Islet of Langerhans (tissue), 1 donor: ENCODE measurements around the gene KMO.

Experiments
- FAIRE-seq: peaks from one replicate; lab custom pipeline; 2011; peaks lifted over from hg19 to GRCh38; lab: Jason Lieb, UNC

The KMO gene

GRCh38 chr1:241630476-241630875 lies 98.3 kb downstream of the KMO start:
- no peak for FAIRE-seq

DNA sequence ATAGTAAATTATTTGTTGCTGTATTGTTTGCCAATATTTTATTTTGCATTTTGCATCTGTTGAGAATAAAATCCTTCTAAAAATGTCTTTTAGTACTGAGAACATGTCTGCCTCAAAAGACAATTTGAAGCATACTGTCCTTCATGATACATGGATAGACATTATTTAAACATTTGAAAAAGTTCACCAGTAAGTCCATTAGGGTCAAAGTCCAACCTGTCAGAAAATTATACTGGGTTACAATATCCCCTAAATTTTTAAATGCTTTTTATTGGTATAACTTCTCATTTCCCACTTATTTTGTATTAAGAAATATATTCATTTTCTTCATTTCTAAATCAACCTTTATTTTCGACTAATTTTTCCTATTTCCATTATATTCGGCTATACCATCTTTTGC lies 98.7 kb downstream of the KMO start:
- peak; percentile 58 for FAIRE-seq

DNA sequence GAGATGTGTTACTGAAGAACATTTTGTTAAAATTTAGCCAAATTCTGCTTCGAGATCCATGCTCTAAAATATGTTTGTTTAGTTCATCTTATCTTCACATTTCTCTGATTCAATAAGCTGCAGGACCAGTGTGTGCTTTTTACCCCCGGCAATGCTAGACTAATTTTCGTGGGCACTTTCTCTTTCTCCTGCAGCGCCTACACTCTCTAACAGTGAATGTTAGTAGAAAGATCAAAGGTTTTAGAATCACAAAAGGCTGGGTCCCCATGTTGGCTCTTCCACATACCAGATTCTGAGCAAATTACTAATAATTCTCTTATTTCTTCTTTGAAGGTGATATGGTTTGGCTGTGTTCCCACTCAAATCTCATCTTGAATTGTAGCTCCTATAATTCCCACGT lies 99.5 kb downstream of the KMO start:
- no peak for FAIRE-seq

DNA sequence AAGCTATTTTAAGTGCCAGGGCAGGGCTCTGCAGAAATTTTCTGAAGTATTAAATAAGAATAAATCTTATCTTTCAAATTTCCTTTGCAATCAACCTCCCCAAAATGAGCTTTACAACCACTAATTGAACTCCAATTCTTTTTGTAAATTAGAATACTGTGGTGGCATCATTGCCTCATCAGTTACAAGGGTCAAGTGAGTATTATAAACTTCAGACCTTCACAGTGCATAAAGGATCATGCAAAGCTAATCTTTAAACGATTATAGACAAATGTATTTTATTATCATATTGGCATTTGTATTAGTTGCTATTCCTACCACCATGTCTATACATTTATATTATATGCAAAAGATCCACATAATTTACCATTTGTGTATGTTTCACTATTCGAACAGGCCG lies 100.8 kb downstream of the KMO start:
- FAIRE-seq = no peak

GRCh38 chr1:241635556-241636152 lies 103.5 kb downstream of the KMO start:
- FAIRE-seq = no peak

- FAIRE-seq = no peak
These were observed 104.1 kb downstream of the KMO start for GRCh38 chr1:241636291-241636690.

DNA sequence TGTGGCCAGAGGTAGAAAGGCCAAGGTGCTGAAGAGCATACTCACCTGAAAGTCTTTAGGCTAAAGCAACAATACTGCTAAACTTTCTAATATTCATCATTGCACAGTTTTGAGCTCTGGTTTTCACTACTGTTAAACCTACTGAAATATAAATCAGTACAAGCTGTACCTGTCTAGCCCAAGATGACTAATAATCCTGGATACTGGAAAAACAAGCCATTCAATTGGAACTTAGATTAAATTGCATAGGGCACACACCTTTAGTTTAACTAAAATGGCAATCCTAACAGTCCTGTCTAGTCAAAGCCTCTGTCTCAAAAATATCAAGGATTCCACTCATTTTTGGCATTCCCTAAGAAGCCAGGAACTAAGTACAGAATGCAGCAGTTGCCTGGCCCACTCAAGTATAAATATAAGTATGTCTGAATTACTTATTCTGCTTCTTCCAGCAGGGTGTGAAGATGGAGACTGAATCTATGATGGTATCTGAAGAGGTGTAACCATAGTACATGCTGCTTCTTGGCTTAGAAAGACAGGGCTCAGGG lies 104.9 kb downstream of the KMO start:
- no peak for FAIRE-seq

GRCh38 chr1:241637604-241638003 lies 105.4 kb downstream of the KMO start:
- no peak for FAIRE-seq

- FAIRE-seq = no peak
These were observed 106.0 kb downstream of the KMO start for GRCh38 chr1:241638099-241638682.

DNA sequence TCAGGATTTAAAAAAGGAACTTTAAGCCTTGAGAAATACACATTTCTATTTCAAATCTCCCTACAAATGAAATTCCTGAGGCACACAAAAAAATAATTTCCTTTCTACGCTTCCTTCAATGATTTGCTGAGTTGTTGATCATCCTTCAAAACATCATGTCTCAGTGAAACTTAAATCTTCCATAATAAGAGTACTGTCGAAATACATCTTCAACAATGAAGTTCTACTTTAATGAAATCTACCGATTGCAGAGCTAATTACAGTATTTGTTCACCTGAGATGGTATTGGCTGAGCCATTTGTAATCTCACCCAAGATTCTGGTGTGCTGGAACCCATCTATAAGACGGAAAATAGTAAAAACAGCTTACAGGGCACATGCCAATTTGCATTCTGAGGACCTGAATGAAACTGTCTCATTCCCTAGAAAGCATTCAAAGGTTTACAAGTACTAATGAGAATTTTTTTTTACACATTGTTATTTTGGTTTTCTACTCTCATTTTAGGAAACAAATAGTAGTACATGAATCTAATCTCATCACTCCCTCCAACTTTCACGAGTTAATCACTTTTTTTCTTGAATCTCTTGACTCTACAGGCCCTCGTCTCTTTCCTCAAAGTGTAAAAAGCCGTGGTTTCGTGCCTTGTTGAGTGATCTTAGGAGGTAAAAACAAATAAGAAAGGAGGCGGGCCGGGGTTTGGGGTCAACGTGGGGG lies 106.9 kb downstream of the KMO start:
- no peak for FAIRE-seq

GRCh38 chr1:241639623-241640148 lies 107.5 kb downstream of the KMO start:
- FAIRE-seq = no peak

GRCh38 chr1:241640149-241640866 lies 108.1 kb downstream of the KMO start, which contains the start of the genes CHML and OPN3:
CHML (minus strand) TSS chr1:241640369; CDS start chr1:241635766, 4,603 bp downstream.
OPN3 (minus strand) TSS chr1:241640369; CDS start chr1:241640254, 115 bp downstream.
- FAIRE-seq = no peak

DNA sequence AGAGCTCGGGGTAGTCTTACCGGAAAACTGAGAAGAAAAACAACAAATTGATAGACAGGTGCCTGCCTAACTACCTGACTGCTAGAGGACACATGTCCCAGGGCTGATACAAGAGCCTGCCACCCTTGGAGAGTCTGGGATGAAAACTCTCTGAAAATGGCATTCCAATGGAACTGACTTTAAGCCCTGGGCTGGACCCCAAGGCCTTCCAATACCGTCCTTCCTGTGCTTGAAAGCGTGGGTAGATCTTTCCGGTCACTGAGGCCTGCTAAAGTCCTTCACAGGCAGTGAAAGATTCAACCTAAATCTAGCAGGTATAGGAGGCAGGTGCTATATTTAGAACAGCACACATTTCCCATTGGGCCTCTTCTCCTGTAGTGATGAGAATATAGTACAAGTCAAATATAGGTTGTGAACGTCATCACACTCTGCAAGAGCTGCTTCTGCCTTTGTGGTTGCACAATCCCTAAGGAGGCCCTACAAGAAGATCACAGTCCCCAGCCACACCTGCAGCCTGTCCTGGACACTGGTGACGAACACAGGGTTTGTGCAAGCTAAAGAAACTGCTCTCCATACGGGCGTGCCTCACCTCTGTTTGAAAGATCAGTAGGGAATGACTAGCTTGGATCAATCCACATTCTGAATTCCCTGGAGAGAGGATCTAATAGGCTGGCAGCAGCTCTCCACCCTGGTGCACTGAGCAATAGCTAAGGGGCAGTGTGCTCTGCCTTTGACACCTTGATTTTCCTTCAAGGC lies 108.9 kb downstream of the KMO start:
- FAIRE-seq = no peak

DNA sequence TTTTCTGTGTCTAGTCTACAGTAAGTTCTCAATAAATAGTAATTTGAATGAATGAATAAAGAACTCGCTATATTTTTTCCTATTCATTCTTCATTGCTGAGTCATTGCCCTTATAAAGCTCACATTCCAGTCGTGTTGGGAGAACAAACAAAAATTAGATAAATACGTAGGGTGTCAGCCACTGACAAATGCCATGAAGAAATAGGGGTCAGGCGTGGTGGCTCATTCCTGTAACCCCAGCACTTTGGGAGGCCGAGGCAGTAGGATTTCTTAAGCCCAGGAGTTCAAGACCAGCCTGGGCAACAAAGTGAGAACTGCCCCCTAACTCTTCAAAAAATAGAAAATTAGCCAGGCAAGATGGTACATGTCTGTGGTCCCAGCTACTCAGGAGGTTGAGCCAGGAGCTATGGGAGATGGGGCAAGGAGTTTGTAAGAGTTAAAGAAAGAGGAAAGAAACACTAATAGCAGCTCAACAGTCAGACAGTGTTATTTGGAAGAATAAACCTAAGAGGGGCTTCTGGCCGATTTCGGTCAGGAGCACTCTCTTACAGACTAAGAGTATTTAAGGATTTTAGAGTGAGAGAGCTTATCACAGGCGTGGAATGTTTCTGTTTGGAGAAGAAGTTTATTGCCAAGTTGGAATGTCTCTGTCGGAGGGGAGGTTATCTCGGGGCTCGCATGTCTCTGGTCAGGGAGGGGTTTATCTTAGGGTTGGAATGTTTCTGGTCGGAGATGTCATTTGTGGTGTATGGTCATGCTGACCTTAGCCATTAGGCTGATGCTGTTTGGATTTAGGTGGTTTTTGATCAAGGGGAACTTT lies 109.8 kb downstream of the KMO start:
- FAIRE-seq = no peak

DNA sequence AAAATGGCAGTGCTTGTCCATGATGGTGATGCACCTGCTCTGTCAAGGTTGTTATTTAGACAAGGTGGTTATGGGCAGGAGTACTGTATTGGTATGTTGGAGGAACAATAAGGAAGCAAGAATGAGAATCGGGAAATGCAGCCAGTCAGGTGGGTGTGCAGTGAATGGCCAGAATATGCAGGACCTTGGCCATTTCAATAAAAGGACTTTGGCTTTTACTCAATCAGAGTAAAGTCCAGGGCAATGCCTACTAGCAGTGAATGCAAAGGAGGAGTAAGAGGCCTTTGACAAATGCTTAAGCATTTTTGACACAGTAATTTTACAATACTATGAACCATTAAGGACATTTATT lies 110.4 kb downstream of the KMO start:
- FAIRE-seq = no peak

DNA sequence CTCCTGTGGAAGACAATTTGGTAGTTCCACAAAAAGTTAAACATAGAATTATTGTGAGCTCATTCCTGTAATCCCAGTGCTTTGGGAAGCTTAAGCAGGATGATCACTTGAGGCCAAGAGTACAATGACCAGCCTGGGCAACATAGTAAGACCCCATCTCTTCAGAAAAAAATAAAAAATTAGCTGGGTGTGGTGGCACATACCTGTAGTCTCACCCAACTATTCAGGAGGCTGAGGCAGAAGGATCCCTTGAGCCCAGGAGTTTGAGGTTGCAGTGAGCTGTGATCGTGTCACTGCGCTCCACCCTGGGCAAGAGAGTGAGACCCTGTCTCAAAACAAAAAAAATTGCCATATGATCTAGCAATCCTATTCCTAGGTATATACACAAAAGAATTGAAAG lies 112.1 kb downstream of the KMO start:
- FAIRE-seq = no peak

DNA sequence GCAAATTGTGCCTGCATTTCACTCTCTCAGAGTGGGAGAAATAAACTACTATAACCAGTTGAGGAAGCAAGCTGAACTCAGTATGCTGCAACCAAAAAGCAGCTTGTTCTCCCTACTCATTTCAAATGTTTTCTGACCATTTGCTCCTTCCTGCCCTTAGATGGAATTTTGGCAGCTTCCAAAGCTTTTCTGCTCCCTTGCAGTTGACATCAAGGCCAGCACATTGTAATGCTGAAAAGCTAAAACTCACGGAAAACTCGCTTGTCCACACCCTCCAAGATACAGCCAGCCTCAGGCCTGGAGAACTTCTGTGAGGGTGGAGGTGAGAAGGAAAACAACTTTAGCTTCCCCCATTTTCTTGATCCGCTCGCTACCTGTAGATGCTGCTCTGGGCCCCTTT lies 113.0 kb downstream of the KMO start:
- no peak for FAIRE-seq
